ENCODE data around the gene NKD2. TPM values are rescaled to one million over a fixed set of nuclear protein-coding genes. Genes with fewer than 3 reads are reported as not detected.

NKD2 gene
- polyA plus RNA-seq, 1 donor (not counting 4 experiments of a cell fraction or from before 2014, with no cell fraction given), result not detected

DNA sequence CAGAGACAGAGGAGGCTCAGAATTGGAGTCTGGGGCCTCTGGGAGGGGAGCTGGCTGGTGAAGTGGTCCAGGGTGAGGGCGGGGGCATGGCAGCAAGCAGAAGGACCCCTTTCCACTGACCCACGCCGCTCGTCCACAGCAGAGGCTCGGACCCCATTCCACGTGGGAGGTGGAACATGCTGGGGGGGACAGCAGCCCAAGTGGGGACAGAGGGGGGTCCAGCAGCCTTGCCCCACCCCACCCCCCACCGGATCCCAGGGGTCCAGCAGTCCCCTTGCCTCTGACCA is 25.4 kb upstream of the NKD2 start:
- no peaks in the 10 kb centered on the region for H3K27me3 ChIP-seq (ENCODE audit: control insufficient read depth, extremely low read depth, insufficient read depth, low read length)
- dilution Hi-C loops (cut with MboI; ENCODE audit: extremely low pct_ligation_motif_present, low sequenced_read_pairs), result no loop called here

DNA sequence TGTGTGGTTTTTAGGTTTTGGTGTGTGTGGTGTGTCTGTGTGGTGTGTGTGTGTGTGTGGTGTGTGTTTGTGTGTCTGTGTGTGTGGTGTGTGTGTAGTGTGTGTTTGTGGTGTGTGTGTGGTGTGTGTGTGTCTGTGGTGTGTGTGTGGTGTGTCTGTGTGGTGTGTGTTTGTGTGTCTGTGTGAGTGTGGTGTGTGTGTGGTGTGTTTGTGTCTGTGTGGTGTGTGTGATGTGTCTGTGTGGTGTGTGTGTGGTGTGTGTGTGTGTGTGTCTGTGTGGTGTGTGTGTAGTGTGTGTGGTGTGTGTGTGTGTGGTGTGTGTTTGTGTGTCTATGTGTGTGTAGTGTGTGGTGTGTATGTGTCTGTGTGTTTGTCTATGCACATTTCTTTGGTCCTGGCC is 25.0 kb upstream of the NKD2 start:
- no peaks in the 10 kb centered on the region for H3K4me1 ChIP-seq (ENCODE audit: control insufficient read depth, extremely low read depth, insufficient read depth, low read length)
- no peaks in the 10 kb centered on the region for H3K36me3 ChIP-seq (ENCODE audit: control insufficient read depth in 2 of 2, extremely low read depth in 1 of 2, insufficient read depth in 2 of 2, low read length in 2 of 2)
- H3K9ac ChIP-seq (ENCODE audit: control insufficient read depth, extremely low read depth, insufficient read depth, low read length), result no peak overlapping the region
- no peak for TF ChIP-seq EZH2 (IDR thresholded peaks at IDR 0.05; ENCODE audit: low read length)
- TF ChIP-seq, protein P1, sequence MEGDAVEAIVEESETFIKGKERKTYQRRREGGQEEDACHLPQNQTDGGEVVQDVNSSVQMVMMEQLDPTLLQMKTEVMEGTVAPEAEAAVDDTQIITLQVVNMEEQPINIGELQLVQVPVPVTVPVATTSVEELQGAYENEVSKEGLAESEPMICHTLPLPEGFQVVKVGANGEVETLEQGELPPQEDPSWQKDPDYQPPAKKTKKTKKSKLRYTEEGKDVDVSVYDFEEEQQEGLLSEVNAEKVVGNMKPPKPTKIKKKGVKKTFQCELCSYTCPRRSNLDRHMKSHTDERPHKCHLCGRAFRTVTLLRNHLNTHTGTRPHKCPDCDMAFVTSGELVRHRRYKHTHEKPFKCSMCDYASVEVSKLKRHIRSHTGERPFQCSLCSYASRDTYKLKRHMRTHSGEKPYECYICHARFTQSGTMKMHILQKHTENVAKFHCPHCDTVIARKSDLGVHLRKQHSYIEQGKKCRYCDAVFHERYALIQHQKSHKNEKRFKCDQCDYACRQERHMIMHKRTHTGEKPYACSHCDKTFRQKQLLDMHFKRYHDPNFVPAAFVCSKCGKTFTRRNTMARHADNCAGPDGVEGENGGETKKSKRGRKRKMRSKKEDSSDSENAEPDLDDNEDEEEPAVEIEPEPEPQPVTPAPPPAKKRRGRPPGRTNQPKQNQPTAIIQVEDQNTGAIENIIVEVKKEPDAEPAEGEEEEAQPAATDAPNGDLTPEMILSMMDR (optimal IDR thresholded peaks at IDR 0.05 in 1 of 3, IDR thresholded peaks at IDR 0.05 in 1 of 3, conservative IDR thresholded peaks at IDR 0.05 in 1 of 3; ENCODE audit: extremely low read depth in 1 of 3, insufficient read depth in 2 of 3, low read length in 3 of 3), result no peak
- DNase-seq (ENCODE audit: low read depth, low spot score) (no peak), FAIRE-seq (no peak)
- dilution Hi-C loops (cut with MboI; ENCODE audit: extremely low pct_ligation_motif_present, low sequenced_read_pairs), result no loop called here
- H3K27me3 ChIP-seq (ENCODE audit: control insufficient read depth, extremely low read depth, insufficient read depth, low read length), result no peaks in the 10 kb centered on the region
- no peaks in the 10 kb centered on the region for H4K20me1 ChIP-seq (ENCODE audit: control insufficient read depth, extremely low read depth, insufficient read depth, low read length)
- no peaks in the 10 kb centered on the region for H3K79me2 ChIP-seq (ENCODE audit: control insufficient read depth, insufficient read depth, low read length)
- no peak overlapping the region for H3K4me3 ChIP-seq (ENCODE audit: control insufficient read depth in 2 of 3, extremely low read depth in 1 of 3, insufficient read depth in 2 of 3, low read depth in 1 of 3, low read length in 3 of 3)
- no peaks in the 10 kb centered on the region for H3K9me1 ChIP-seq (ENCODE audit: control insufficient read depth, extremely low read depth, insufficient read depth, low read length)
- H3K9me3 ChIP-seq (ENCODE audit: control insufficient read depth, low read depth, low read length), result peaks cover 5% of the 10 kb centered on the region
- no peak overlapping the region for H3K4me2 ChIP-seq (ENCODE audit: control insufficient read depth, extremely low read depth, insufficient read depth, low read depth, low read length)
- H2AFZ ChIP-seq (ENCODE audit: control insufficient read depth, low read length), result no peak overlapping the region
- no peak overlapping the region for H3K27ac ChIP-seq (ENCODE audit: control insufficient read depth, insufficient read depth, low read length)

More for the DNA sequence above, 25.4 kb upstream of the NKD2 start:
- FAIRE-seq, result no peak
- Histone ChIP-seq H3K36me3 (ENCODE audit: control insufficient read depth in 2 of 2, extremely low read depth in 1 of 2, insufficient read depth in 2 of 2, low read length in 2 of 2) (no peaks in the 10 kb centered on the region), H3K9me1 (ENCODE audit: control insufficient read depth, extremely low read depth, insufficient read depth, low read length) (no peaks in the 10 kb centered on the region), H4K20me1 (ENCODE audit: control insufficient read depth, extremely low read depth, insufficient read depth, low read length) (no peaks in the 10 kb centered on the region), H3K9me3 (ENCODE audit: control insufficient read depth, low read depth, low read length) (peaks cover 2% of the 10 kb centered on the region), H3K4me3 (ENCODE audit: control insufficient read depth in 2 of 3, extremely low read depth in 1 of 3, insufficient read depth in 2 of 3, low read depth in 1 of 3, low read length in 3 of 3) (no peak overlapping the region), H3K27ac (ENCODE audit: control insufficient read depth, insufficient read depth, low read length) (no peak overlapping the region), H3K9ac (ENCODE audit: control insufficient read depth, extremely low read depth, insufficient read depth, low read length) (no peak overlapping the region), H3K4me2 (ENCODE audit: control insufficient read depth, extremely low read depth, insufficient read depth, low read depth, low read length) (no peak overlapping the region), H3K4me1 (ENCODE audit: control insufficient read depth, extremely low read depth, insufficient read depth, low read length) (no peaks in the 10 kb centered on the region), H3K79me2 (ENCODE audit: control insufficient read depth, insufficient read depth, low read length) (no peaks in the 10 kb centered on the region), H2AFZ (ENCODE audit: control insufficient read depth, low read length) (no peak overlapping the region)
- no peak for TF ChIP-seq EZH2 (IDR thresholded peaks at IDR 0.05; ENCODE audit: low read length)
- TF ChIP-seq, protein P1 (optimal IDR thresholded peaks at IDR 0.05 in 1 of 3, IDR thresholded peaks at IDR 0.05 in 1 of 3, conservative IDR thresholded peaks at IDR 0.05 in 1 of 3; ENCODE audit: extremely low read depth in 1 of 3, insufficient read depth in 2 of 3, low read length in 3 of 3), result no peak
- no peak for DNase-seq (ENCODE audit: low read depth, low spot score)
